GM18909 (cell line): ENCODE data around the gene RBM22.

ENCODE experiments used
- ATAC-seq: cut with Tn5 transposase; IDR thresholded peaks from one replicate; pipeline ENCODE4 v1.9.1; 2021; ENCODE audit warnings: mild to moderate bottlenecking; ENCODE audit not compliant: unreplicated experiment, poor library complexity

The RBM22 gene

GRCh38 chr5:150653762-150654556 lies 46.9 kb downstream of the RBM22 start:
- ATAC-seq = no peak

- no peak for ATAC-seq
Observed at GRCh38 chr5:150653145-150653761, 47.6 kb downstream of the RBM22 start.

DNA sequence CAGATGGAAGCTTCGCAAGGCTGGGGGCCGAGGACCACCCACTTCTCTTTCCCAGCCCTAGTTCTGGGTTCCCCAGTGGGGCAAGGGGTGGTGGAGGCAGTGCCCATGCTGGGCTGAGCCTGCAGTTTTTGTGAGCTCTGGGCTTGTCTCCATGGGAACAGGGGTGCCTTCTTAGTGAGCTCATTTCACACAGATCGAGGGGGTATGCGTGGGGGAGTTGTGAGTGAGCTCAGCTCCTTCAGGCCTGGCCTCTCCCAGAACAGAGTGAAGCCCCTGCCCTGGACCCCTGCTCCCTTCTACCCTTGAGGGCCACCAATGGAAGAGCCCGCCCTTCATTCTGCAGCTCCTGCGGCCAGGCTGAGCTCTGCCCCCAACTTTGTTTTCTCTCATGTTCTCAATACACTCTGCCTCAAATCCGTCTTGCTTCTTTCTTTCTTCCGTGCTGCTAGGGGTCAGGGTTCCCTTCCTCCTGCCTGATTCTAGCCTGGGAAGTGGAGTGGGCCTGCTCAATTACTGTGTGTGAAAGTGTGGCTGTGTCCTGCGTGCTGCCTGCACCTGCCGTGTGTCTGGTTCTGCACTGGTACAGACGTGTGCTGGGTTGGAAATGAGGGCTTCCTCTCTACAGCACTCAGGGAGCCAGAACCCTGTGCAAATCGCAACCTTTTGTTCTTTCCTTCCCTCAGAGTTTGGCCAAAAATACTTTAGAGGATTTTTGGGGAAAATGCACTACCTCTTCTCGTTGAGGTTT lies 48.8 kb downstream of the RBM22 start:
- ATAC-seq = no peak

DNA sequence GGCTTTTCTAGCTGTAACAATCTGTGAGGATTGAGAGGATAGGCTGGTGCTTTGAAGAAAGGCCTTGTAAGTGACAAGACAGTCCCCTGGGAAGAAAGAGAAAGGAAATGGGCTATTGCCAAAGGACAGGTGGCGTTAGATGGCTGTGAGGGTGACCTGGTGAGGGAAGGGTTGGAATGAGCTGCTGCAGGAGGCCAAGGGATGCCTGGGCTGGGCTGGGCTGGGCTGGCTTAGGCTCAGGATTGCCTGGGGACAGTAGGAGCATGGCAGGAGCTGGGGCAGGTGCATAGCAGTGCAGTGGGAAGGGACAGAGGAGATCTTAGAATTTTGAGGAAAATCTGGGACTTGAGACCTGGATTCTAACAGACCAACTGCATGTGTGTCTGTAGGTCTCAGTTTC lies 49.5 kb downstream of the RBM22 start:
- ATAC-seq = no peak

DNA sequence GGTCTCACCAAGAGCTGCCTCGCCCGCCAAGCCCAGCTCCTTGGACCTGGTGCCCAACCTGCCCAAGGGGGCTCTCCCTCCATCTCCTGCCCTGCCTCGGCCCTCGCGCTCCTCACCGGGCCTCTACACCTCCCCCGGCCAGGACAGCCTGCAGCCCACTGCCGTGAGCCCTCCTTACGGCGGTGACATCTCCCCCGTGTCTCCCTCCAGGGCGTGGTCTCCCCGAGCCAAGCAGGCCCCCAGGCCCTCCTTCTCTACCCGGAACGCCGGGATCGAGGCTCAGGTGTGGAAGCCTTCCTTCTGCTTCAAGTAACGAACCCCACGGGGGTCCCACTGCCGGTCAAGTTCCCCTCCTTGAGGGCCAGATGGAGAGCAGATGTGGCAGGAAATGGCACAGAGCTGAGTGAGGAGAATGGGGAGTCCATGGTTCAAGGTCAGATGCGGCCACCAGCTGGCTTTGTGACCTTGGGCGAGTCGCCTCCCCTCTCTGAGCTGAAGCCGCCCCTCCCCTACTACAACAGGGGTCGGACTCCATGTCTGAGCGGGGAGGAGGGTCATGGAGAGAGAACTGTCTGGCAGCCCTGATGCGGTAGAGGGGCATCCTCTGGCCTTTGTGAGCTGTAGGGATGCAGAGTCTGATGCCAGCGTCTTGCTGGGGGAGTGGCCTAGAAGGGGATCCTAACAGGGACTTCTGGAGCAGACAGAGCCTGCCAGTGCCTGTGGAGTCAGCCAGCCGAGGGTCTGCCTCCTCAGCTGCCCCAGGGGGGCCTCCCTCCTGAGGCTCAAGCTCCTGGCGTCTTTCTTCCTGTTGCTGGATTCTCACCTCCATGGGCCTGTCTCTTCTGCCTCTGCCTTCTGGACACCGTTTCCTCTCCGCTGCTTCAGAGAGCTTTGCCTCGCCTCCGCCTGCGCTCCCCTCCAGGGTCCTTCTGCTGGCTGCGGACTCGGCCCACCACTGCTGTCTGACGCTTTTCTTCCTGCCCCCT lies 50.5 kb downstream of the RBM22 start:
- no peak for ATAC-seq

DNA sequence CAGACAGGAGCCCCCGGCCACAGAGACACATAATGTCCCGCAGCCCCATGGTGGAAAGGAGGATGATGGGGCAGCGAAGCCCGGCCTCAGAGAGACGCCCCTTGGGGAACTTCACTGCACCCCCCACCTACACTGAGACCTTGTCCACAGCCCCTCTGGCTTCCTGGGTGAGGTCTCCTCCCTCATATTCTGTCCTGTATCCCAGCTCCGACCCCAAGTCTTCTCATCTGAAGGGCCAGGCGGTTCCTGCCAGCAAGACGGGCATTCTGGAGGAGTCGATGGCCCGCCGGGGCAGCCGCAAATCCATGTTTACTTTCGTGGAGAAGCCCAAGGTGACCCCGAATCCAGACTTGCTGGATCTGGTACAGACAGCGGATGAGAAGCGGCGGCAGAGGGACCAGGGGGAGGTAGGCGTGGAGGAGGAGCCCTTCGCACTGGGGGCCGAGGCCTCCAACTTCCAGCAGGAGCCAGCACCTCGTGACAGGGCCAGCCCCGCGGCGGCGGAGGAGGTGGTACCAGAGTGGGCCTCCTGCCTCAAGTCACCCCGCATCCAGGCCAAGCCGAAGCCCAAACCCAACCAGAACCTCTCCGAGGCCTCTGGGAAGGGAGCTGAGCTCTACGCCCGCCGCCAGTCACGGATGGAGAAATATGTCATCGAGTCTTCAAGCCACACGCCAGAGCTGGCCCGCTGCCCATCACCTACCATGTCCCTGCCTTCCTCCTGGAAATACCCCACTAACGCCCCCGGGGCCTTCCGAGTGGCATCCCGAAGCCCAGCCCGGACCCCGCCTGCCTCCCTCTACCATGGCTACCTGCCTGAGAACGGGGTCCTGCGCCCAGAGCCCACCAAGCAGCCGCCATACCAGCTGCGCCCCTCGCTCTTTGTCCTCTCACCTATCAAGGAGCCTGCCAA lies 51.5 kb downstream of the RBM22 start:
- no peak for ATAC-seq

DNA sequence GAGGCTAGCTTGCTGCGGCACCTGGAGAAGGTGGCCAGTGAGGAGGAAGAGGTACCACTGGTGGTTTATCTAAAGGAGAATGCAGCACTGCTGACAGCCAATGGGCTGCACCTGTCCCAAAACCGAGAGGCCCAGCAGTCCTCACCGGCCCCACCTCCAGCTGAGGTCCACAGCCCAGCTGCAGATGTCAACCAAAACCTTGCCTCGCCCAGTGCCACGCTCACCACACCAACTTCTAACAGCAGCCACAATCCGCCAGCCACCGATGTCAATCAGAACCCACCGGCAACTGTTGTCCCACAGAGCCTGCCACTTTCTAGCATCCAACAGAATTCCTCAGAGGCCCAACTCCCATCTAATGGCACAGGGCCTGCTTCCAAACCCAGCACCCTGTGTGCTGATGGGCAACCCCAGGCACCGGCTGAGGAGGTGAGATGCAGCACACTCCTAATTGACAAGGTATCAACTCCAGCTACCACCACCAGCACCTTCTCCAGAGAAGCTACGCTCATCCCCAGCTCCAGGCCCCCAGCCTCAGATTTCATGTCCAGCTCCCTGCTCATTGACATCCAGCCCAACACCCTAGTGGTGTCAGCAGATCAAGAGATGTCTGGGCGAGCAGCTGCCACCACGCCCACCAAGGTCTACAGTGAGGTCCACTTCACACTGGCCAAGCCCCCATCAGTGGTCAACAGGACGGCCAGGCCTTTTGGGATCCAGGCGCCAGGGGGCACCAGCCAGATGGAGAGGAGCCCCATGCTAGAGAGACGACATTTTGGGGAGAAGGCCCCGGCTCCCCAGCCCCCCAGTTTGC lies 52.4 kb downstream of the RBM22 start:
- no peak for ATAC-seq

GRCh38 chr5:150647275-150648251 lies 53.3 kb downstream of the RBM22 start:
- no peak for ATAC-seq

DNA sequence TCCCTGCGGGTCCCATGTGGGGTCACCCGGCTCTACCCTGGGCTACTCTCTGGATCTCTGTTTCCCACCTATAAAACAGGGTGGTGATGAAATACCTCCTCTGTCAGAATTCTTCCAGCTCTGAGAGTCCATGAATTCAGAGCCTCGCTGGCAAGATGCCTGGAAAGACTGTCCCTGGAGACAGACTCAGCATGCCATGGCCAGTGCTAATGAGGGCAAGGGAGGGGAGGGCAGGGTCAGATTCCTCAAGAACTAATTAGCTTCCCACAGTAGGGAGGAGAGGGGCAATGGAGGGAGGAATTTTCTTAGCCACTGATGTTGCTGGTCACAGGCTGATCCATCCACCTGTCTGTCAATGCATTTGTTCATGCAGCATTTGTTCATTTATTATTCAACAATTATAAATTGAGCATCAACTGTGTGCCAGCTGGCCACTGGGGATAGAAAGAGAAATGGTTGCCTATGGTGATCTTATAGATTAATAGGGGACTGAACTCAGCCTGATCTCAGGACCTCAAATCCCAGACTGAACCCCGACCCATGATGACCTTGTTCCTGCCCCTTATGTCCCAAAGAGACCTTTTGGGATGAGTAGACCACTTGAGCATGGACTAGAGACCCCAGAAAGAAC lies 55.7 kb downstream of the RBM22 start:
- ATAC-seq = no peak

DNA sequence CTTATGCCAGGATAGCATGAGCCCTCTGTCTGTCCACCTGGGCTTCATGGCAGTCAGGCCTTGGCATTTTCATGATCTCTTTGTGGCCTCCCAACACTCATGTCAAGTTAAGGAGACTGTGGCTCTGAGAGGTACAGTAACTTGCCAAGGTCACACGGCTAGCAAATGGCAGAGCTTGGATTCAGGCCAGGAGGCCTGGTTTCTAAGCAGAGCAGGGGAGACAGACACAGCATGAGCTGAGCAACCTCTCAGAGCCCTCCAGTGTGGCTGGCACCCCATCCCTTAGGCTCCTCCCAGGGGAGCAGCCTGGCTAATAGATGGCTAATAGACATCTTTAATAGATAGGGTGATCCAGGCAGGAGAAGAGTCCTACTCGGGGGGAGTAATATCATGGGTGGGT lies 56.3 kb downstream of the RBM22 start:
- ATAC-seq = no peak

DNA sequence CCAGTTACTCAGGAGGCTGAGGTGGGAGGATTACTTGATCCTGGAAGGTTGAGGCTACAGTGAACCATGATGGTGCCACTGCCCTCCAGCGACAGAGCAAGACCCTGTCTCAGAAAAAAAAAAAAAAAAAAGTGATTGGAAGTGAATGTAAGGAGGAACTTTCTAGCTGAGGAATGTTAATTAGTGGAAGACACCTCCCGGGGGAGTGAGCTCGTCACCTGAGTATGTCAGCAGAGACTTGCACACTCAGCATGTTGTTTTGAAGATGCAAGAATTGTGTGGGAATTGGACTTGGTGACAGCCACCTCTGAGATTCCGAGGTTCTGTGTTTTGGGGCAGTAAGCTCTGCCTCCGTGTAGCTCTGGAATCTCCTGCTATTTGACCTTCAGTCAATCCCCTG lies 56.8 kb downstream of the RBM22 start:
- ATAC-seq = no peak

GRCh38 chr5:150642991-150643710 lies 57.7 kb downstream of the RBM22 start:
- ATAC-seq = no peak

DNA sequence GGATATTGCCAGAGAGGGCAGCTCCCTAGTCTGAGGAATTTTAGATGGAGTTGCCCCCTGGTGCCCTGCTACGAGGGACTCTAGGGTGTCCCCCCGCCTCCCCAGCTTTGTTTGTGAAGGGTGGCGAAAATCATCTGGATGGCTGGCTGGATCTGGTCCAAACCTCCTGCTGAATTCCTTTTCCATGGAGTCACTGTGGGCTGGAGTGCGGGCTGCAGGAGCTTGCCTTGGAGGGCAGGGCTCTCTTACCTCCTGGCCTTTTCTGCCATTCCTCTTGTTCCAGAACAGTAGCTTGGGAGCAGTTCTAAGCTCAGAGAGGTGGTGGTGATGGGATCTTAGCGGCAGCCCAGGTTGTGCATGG lies 58.3 kb downstream of the RBM22 start:
- ATAC-seq = no peak

DNA sequence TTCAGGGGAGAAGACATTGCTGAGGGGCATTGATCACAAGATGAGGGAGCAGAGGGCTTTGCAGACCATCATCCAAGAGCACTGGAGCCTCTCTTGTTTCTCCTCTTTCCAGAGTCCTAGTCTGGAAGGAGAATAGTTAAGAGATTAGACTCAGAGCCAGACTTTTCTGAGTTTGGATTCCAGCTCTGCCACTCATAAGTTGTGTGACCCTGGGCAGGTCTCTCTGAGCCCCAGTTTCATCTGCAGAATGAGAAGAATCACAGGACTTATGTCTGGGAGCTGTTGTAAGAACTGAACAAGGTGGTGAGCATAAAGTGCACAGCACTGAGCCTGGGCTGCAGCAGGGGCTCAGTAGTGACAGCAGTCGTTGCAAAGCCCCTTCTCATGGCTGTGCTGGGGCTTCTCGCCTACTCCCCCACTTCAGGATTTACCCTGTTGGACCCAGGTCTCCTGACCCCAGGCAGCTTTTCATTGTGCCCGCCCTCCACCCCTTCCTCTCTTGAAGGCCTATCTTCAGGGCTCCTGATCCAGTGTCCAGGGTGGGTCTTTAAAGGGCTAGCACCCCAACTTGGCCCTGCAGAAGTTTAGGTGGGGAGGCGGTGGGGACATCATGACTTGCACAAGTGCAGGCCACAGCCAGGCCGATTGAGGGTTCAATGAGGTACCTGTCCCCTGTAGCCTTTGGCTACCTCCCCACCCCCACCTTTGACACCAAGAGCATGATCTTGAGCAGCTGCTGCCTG lies 58.9 kb downstream of the RBM22 start:
- ATAC-seq = no peak

DNA sequence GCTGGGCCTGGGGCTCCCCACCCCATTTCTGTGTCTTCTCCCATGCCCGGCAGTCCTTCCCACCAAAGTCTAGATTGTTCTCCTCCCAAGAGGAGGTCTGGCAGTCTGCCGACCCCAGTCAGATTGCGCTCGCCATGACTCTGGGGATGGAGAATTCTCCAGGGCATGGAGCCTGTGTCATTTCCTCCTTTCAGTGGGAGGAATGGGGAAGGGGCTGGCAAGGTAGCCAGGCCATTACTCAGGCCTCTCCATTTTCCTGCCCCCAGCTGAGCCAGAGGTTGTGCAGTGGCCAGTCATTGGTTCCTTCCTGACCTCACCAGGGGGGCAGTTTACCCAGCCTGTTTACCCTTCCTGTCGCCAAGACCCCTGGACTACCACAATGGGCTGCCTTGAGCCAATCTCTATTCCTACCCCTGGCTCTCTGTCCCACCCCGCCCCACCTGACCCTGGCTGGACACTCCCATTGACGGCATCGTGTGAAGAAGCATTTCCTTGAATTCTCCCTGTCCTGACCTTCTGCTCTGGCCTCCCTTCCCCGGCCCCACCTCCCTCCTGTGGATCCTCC lies 59.8 kb downstream of the RBM22 start:
- no peak for ATAC-seq
